ENCODE measurements around the gene ASB13. TPM values are rescaled to one million over a fixed set of nuclear protein-coding genes. Genes with fewer than 3 reads are reported as not detected.

ASB13 gene
- total RNA-seq, 3 donors from 2014 or later, result 37.9 to 61.8 (median 42.9) TPM

- Histone ChIP-seq H3K4me3 (no peak overlapping the region), H3K4me1 (peaks cover 0 to 8% of the 10 kb centered on the region in 2 donors), H3K36me3 (no peaks in the 10 kb centered on the region), H3K27ac (no peak overlapping the region), H3K27me3 (no peaks in the 10 kb centered on the region), H3K9me3 (no peaks in the 10 kb centered on the region)
- intact Hi-C loops (cut with DNase I; ENCODE audit: low total_unique reads), result no loop called here
- TF ChIP-seq POLR2A (IDR thresholded peaks at IDR 0.05) (no peak), CTCF (IDR thresholded peaks at IDR 0.05) (no peak), POLR2AphosphoS5 (IDR thresholded peaks at IDR 0.05) (no peak)
- no peak for DNase-seq (ENCODE audit: low spot score in 2 of 2)
Observed at GRCh38 chr10:5681930-5682329, 15.5 kb upstream of the ASB13 start.

GRCh38 chr10:5679606-5680005, 13.2 kb upstream of the ASB13 start:
- H3K27ac ChIP-seq, result no peak overlapping the region
- H3K4me1 ChIP-seq, result no peaks in the 10 kb centered on the region
- H3K36me3 ChIP-seq, result no peaks in the 10 kb centered on the region
- no peak for DNase-seq (ENCODE audit: low spot score in 2 of 2)
- TF ChIP-seq CTCF (IDR thresholded peaks at IDR 0.05) (no peak), POLR2AphosphoS5 (IDR thresholded peaks at IDR 0.05) (no peak), POLR2A (IDR thresholded peaks at IDR 0.05) (no peak)
- H3K9me3 ChIP-seq, result no peaks in the 10 kb centered on the region
- no peaks in the 10 kb centered on the region for H3K27me3 ChIP-seq
- no peak overlapping the region for H3K4me3 ChIP-seq
- intact Hi-C loops (cut with DNase I; ENCODE audit: low total_unique reads), result no loop called here

GRCh38 chr10:5679037-5679435, 12.6 kb upstream of the ASB13 start:
- Histone ChIP-seq H3K9me3 (peaks cover 0 to 3% of the 10 kb centered on the region in 2 donors), H3K4me3 (no peak overlapping the region), H3K36me3 (no peaks in the 10 kb centered on the region), H3K27me3 (no peaks in the 10 kb centered on the region), H3K27ac (no peak overlapping the region), H3K4me1 (no peaks in the 10 kb centered on the region)
- intact Hi-C loops (cut with DNase I; ENCODE audit: low total_unique reads), result no loop called here
- no peak for DNase-seq (ENCODE audit: low spot score in 2 of 2)
- no peak for TF ChIP-seq POLR2AphosphoS5 (IDR thresholded peaks at IDR 0.05)
- TF ChIP-seq CTCF (IDR thresholded peaks at IDR 0.05), result no peak
- no peak for TF ChIP-seq POLR2A (IDR thresholded peaks at IDR 0.05)

- no peaks in the 10 kb centered on the region for H3K4me1 ChIP-seq
- intact Hi-C loops (cut with DNase I; ENCODE audit: low total_unique reads), result no loop called here
Observed at GRCh38 chr10:5678397-5679036, 12.1 kb upstream of the ASB13 start.

More at GRCh38 chr10:5678397-5679036, 12.1 kb upstream of the ASB13 start:
- Histone ChIP-seq H3K27ac (no peak overlapping the region), H3K4me3 (no peak overlapping the region), H3K27me3 (no peaks in the 10 kb centered on the region), H3K36me3 (no peaks in the 10 kb centered on the region), H3K9me3 (peaks cover 0 to 4% of the 10 kb centered on the region in 2 donors)
- DNase-seq (ENCODE audit: low spot score in 2 of 2), result no peak
- TF ChIP-seq CTCF (IDR thresholded peaks at IDR 0.05) (no peak), POLR2AphosphoS5 (IDR thresholded peaks at IDR 0.05) (no peak), POLR2A (IDR thresholded peaks at IDR 0.05) (no peak)
